ENCODE measurements around the gene GALNT2. TPM values are rescaled to one million over a fixed set of nuclear protein-coding genes. Genes with fewer than 3 reads are reported as not detected.
A peak's percentile ranks its signal among the peaks of the same experiment; 100 is the strongest.

The GALNT2 gene
- total RNA-seq, 1 experiment from 2014 or later = 99.1 TPM

- DNase-seq = no peak
- Histone ChIP-seq H3K36me3 (replicated peaks; ENCODE audit: control insufficient read depth, insufficient read depth, low read length) (no peaks in the 10 kb centered on the region), H3K4me3 (ENCODE audit: insufficient read depth, low read depth, low read length) (no peak overlapping the region), H3K27me3 (ENCODE audit: control insufficient read depth, insufficient read depth, low read length) (no peaks in the 10 kb centered on the region)
Measured at GRCh38 chr1:230085178-230085515, 18.1 kb downstream of the GALNT2 start.

GRCh38 chr1:230086151-230086550 is 19.1 kb downstream of the GALNT2 start:
- DNase-seq = no peak
- H3K4me3 ChIP-seq (ENCODE audit: insufficient read depth, low read depth, low read length) = no peak overlapping the region
- no peaks in the 10 kb centered on the region for H3K27me3 ChIP-seq (ENCODE audit: control insufficient read depth, insufficient read depth, low read length)
- no peaks in the 10 kb centered on the region for H3K36me3 ChIP-seq (replicated peaks; ENCODE audit: control insufficient read depth, insufficient read depth, low read length)

- Histone ChIP-seq H3K27me3 (ENCODE audit: control insufficient read depth, insufficient read depth, low read length) (no peaks in the 10 kb centered on the region), H3K4me3 (ENCODE audit: insufficient read depth, low read depth, low read length) (no peak overlapping the region), H3K36me3 (replicated peaks; ENCODE audit: control insufficient read depth, insufficient read depth, low read length) (no peaks in the 10 kb centered on the region)
- DNase-seq = no peak
Measured at GRCh38 chr1:230087028-230087716, 20.1 kb downstream of the GALNT2 start.

GRCh38 chr1:230087717-230088105 is 20.7 kb downstream of the GALNT2 start:
- H3K27me3 ChIP-seq (ENCODE audit: control insufficient read depth, insufficient read depth, low read length) = no peaks in the 10 kb centered on the region
- H3K4me3 ChIP-seq (ENCODE audit: insufficient read depth, low read depth, low read length) = no peak overlapping the region
- no peaks in the 10 kb centered on the region for H3K36me3 ChIP-seq (replicated peaks; ENCODE audit: control insufficient read depth, insufficient read depth, low read length)
- DNase-seq = no peak

- H3K27me3 ChIP-seq (ENCODE audit: control insufficient read depth, insufficient read depth, low read length) = no peaks in the 10 kb centered on the region
- H3K4me3 ChIP-seq (ENCODE audit: insufficient read depth, low read depth, low read length) = no peak overlapping the region
- DNase-seq = no peak
- H3K36me3 ChIP-seq (replicated peaks; ENCODE audit: control insufficient read depth, insufficient read depth, low read length) = no peaks in the 10 kb centered on the region
Measured at GRCh38 chr1:230090194-230090711, 23.2 kb downstream of the GALNT2 start.

- no peaks in the 10 kb centered on the region for H3K27me3 ChIP-seq (ENCODE audit: control insufficient read depth, insufficient read depth, low read length)
- H3K4me3 ChIP-seq (ENCODE audit: insufficient read depth, low read depth, low read length) = no peak overlapping the region
- DNase-seq = no peak
- H3K36me3 ChIP-seq (replicated peaks; ENCODE audit: control insufficient read depth, insufficient read depth, low read length) = no peaks in the 10 kb centered on the region
Measured at GRCh38 chr1:230091473-230092231, 24.6 kb downstream of the GALNT2 start.

GRCh38 chr1:230094746-230095145 is 27.7 kb downstream of the GALNT2 start:
- Histone ChIP-seq H3K4me3 (ENCODE audit: insufficient read depth, low read depth, low read length) (no peak overlapping the region), H3K36me3 (replicated peaks; ENCODE audit: control insufficient read depth, insufficient read depth, low read length) (no peaks in the 10 kb centered on the region), H3K27me3 (ENCODE audit: control insufficient read depth, insufficient read depth, low read length) (no peaks in the 10 kb centered on the region)
- no peak for DNase-seq

- H3K27me3 ChIP-seq (ENCODE audit: control insufficient read depth, insufficient read depth, low read length) = no peaks in the 10 kb centered on the region
- DNase-seq = peak; percentile 68
- no peaks in the 10 kb centered on the region for H3K36me3 ChIP-seq (replicated peaks; ENCODE audit: control insufficient read depth, insufficient read depth, low read length)
Measured at GRCh38 chr1:230095938-230096337, 28.9 kb downstream of the GALNT2 start.

GRCh38 chr1:230097370-230097769 is 30.3 kb downstream of the GALNT2 start:
- no peaks in the 10 kb centered on the region for H3K27me3 ChIP-seq (ENCODE audit: control insufficient read depth, insufficient read depth, low read length)
- H3K36me3 ChIP-seq (replicated peaks; ENCODE audit: control insufficient read depth, insufficient read depth, low read length) = no peaks in the 10 kb centered on the region
- DNase-seq = no peak
- no peak overlapping the region for H3K4me3 ChIP-seq (ENCODE audit: insufficient read depth, low read depth, low read length)

More at GRCh38 chr1:230095938-230096337, 28.9 kb downstream of the GALNT2 start:
- H3K4me3 ChIP-seq (ENCODE audit: insufficient read depth, low read depth, low read length) = no peak overlapping the region

- DNase-seq = no peak
- Histone ChIP-seq H3K27me3 (ENCODE audit: control insufficient read depth, insufficient read depth, low read length) (no peaks in the 10 kb centered on the region), H3K4me3 (ENCODE audit: insufficient read depth, low read depth, low read length) (no peak overlapping the region), H3K36me3 (replicated peaks; ENCODE audit: control insufficient read depth, insufficient read depth, low read length) (no peaks in the 10 kb centered on the region)
Measured at GRCh38 chr1:230098723-230099122, 31.7 kb downstream of the GALNT2 start.

GRCh38 chr1:230099465-230099864 is 32.4 kb downstream of the GALNT2 start:
- DNase-seq = no peak
- no peaks in the 10 kb centered on the region for H3K27me3 ChIP-seq (ENCODE audit: control insufficient read depth, insufficient read depth, low read length)
- H3K36me3 ChIP-seq (replicated peaks; ENCODE audit: control insufficient read depth, insufficient read depth, low read length) = no peaks in the 10 kb centered on the region
- H3K4me3 ChIP-seq (ENCODE audit: insufficient read depth, low read depth, low read length) = no peak overlapping the region

- Histone ChIP-seq H3K27me3 (ENCODE audit: control insufficient read depth, insufficient read depth, low read length) (no peaks in the 10 kb centered on the region), H3K36me3 (replicated peaks; ENCODE audit: control insufficient read depth, insufficient read depth, low read length) (no peaks in the 10 kb centered on the region), H3K4me3 (ENCODE audit: insufficient read depth, low read depth, low read length) (no peak overlapping the region)
- DNase-seq = no peak
Measured at GRCh38 chr1:230100932-230101331, 33.9 kb downstream of the GALNT2 start.

- no peak overlapping the region for H3K4me3 ChIP-seq (ENCODE audit: insufficient read depth, low read depth, low read length)
- H3K36me3 ChIP-seq (replicated peaks; ENCODE audit: control insufficient read depth, insufficient read depth, low read length) = no peaks in the 10 kb centered on the region
- no peak for DNase-seq
- no peaks in the 10 kb centered on the region for H3K27me3 ChIP-seq (ENCODE audit: control insufficient read depth, insufficient read depth, low read length)
Measured at GRCh38 chr1:230101556-230101955, 34.5 kb downstream of the GALNT2 start.

GRCh38 chr1:230102046-230102445 is 35.0 kb downstream of the GALNT2 start:
- peak; percentile 71 for DNase-seq
- Histone ChIP-seq H3K4me3 (ENCODE audit: insufficient read depth, low read depth, low read length) (no peak overlapping the region), H3K36me3 (replicated peaks; ENCODE audit: control insufficient read depth, insufficient read depth, low read length) (no peaks in the 10 kb centered on the region), H3K27me3 (ENCODE audit: control insufficient read depth, insufficient read depth, low read length) (no peaks in the 10 kb centered on the region)

- Histone ChIP-seq H3K27me3 (ENCODE audit: control insufficient read depth, insufficient read depth, low read length) (no peaks in the 10 kb centered on the region), H3K4me3 (ENCODE audit: insufficient read depth, low read depth, low read length) (no peak overlapping the region), H3K36me3 (replicated peaks; ENCODE audit: control insufficient read depth, insufficient read depth, low read length) (no peaks in the 10 kb centered on the region)
- no peak for DNase-seq
Measured at GRCh38 chr1:230102472-230102871, 35.4 kb downstream of the GALNT2 start.
